ENCODE results near the gene RNU6-1.

The RNU6-1 gene

GRCh38 chr15:67832897-67833709, 6.7 kb downstream of the RNU6-1 start:
- no peak for DNase-seq

GRCh38 chr15:67832031-67832551, 7.8 kb downstream of the RNU6-1 start:
- DNase-seq = no peak

- no peak for DNase-seq
These were observed 8.5 kb downstream of the RNU6-1 start for GRCh38 chr15:67831363-67831762.

- DNase-seq = no peak
These were observed 10.0 kb downstream of the RNU6-1 start for GRCh38 chr15:67829647-67830504.

GRCh38 chr15:67828969-67829646, 10.7 kb downstream of the RNU6-1 start:
- DNase-seq = no peak

- no peak for DNase-seq
These were observed 11.4 kb downstream of the RNU6-1 start for GRCh38 chr15:67828278-67828968.

- DNase-seq = no peak
These were observed 12.1 kb downstream of the RNU6-1 start for GRCh38 chr15:67827562-67828277.

- no peak for DNase-seq
These were observed 12.9 kb downstream of the RNU6-1 start for GRCh38 chr15:67826717-67827561.

GRCh38 chr15:67825881-67826716, 13.7 kb downstream of the RNU6-1 start:
- DNase-seq = no peak

GRCh38 chr15:67824976-67825880, 14.6 kb downstream of the RNU6-1 start, which contains the start of gene SKOR1:
TSS of gene SKOR1 (plus strand) at chr15:67825509. CDS start at chr15:67825603, 94 bp downstream.
- DNase-seq = no peak

- no peak for DNase-seq
These were observed 15.5 kb downstream of the RNU6-1 start for GRCh38 chr15:67824197-67824968.

GRCh38 chr15:67823314-67824196, 16.3 kb downstream of the RNU6-1 start:
- no peak for DNase-seq

GRCh38 chr15:67822537-67823313, 17.1 kb downstream of the RNU6-1 start:
- no peak for DNase-seq

- no peak for DNase-seq
These were observed 17.9 kb downstream of the RNU6-1 start for GRCh38 chr15:67821784-67822440.

Data from CD4-positive, alpha-beta T cell treated with Interleukin-1 beta for 1 hour (primary cell).